Stimulated activated CD4-positive, alpha-beta T cell treated with anti-CD3 and anti-CD28 coated beads, TNF-alpha, amount 100 ng/mL, for 1 hour (primary cell): ENCODE data around the gene TMEM91.

ENCODE experiments used
- DNase-seq, 3 donors: peaks; one replicate each; pipeline ENCODE4 v3.0.0-alpha.2; 2020; ENCODE audit warnings: low read depth in 3 of 3, low spot score in 1 of 3

TMEM91 gene

GRCh38 chr19:41409288-41409687 lies 33.0 kb downstream of the TMEM91 start:
- DNase-seq, result no peak

GRCh38 chr19:41410336-41411054 lies 34.2 kb downstream of the TMEM91 start:
- no peak for DNase-seq

DNA sequence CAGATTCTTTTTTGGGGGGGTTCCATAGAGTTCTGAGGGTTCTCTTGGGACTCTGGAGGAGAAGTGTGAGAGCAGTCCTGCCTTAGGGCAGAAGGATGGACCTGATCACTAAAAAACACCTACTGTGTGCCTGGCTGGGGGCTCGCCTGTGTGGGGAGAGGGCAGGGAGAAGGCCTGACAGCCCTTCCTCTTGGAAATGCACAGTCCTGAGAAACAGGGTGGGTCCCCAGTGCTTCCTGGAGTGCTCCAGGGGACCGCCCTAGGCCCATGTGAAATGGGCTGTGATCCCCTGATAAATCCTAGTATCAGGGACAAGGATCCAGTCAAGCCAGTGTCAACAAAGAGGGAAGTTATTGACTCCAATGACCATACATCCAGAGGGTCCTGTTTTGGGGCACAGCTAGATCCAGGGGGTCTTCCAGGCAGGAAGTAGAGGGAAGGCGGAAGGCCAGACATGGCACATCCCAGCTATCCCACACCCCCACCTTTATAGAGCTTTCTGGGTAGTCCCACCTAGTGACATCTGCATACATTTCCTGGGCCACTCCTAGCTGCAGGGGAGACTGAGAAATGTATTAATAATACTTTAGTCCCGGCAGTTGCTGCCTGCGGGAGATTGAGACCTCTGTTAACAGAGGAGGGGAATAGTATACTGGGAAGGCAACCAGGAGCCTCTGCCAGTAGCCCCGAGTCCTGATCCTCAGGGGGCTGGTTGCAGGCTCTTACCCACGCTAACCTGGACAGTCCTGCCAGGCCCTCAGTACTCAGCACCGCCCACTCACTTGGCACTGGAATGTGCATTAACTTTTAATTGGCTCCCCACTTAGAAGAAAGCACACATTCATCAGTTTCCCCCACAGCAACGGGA lies 35.0 kb downstream of the TMEM91 start:
- no peak for DNase-seq

GRCh38 chr19:41411968-41412265 lies 35.6 kb downstream of the TMEM91 start:
- no peak for DNase-seq

DNA sequence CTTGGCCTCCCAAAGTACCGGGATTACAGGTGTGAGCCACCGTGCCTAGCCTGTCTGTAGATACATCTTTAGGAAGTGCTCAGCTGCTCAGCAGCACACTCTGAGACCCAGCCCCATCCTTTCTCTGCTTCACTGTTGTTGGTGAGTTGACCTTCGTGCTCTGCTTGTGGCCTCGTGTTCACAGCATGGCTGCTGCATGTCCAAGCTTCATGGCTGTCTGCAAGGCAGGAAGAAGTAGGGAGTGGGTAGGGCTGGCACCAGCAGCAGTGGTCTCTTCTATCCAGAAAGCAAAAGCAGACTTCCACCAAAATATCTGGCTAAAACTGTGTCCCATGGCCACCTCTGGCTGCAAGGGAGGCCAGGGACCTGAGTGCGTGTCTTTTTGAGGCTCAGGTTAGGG lies 36.6 kb downstream of the TMEM91 start:
- DNase-seq, result no peak

DNA sequence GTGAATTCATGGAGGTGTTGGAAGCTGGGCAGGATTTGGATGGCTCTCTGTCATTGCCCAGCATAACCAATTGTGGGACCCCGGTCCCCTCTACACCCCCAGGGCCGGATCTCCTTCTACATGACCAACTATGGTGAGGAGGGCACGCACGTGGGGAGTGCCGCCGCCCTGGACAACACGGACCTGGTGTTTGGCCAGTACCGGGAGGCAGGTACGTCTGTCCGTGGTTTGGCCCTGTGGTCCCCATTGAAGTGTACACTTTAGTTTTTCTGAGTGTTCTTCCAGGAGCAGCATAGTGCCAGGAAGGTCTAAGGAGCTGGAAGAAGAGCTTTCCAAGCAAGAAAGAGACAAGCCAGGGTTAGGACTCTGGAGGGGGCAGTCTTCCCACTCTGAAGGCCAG lies 37.6 kb downstream of the TMEM91 start:
- DNase-seq, result no peak

- DNase-seq, result no peak
Observed at GRCh38 chr19:41414461-41414860, 38.1 kb downstream of the TMEM91 start.

- DNase-seq, result no peak
Observed at GRCh38 chr19:41415154-41415571, 38.8 kb downstream of the TMEM91 start.

GRCh38 chr19:41416194-41416674 lies 39.9 kb downstream of the TMEM91 start:
- no peak for DNase-seq

DNA sequence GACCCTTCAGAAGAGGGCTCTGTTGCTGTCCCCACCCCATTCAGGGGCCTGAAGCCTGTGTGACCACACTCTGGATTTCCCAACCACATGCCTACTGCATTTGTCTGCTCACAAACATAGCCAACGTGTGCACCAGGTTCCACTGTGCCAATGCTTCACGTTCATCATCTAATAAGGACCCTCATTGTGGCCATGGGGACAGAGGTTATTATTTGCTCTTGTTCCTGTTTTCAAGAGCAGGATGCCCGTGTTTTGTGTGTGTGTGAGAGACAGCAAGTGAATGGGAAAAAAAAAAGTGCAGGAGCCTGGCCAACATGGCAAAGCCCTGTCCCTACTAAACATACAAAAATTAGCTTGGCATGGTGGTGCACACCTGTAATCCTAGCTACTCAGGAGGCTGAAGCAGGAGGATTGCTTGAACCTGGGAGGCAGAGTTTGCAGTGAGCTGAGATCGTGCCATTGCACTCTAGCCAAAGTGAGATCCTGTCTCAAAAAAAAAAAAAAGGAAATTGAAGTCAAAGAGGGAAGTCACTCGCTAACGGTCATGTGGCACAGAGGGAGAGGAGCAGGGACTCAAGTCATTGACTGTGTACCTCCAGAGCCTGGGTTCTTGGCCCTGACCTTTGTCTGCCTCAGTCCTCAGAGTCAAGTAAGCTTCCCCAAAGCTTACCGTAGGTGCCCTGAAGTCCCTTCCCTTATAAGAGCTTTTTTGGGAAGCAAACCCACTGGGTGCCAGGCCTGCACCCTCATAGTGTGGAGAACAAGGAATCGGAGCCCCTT lies 44.0 kb downstream of the TMEM91 start:
- no peak for DNase-seq

DNA sequence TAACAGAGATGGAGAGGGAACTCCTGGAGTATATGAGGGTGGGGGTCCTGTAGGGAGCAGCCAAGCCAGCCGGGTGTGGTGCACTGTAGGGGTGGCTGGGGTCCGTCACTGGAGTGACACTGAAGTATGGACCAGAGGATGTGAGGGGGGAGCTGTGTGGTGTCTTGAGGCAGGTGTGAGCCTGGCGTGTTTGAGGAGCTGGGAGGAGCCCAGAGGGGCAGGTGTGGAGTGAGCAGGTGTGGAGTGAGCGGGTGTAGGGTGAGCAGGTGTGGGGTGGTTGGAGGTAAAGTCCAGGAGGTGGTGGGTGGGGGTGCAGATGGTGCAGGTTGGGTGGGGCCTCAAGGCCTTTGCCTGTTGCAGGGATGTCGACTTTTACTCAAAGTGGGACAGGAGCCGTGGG lies 45.0 kb downstream of the TMEM91 start:
- DNase-seq, result no peak

DNA sequence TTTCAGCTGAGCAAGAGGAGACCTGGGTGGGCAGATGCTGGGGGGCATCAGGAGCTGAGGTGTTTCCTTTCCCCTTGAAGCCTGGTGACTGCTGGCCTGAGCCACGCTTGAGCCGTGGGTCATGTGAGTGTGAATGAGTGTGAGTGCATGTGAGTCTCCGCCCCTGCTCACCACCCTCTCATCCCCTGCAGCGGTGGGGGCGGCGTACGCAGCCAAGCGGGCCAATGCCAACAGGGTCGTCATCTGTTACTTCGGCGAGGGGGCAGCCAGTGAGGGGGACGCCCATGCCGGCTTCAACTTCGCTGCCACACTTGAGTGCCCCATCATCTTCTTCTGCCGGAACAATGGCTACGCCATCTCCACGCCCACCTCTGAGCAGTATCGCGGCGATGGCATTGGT lies 45.6 kb downstream of the TMEM91 start:
- DNase-seq, result no peak

GRCh38 chr19:41422456-41422855 lies 46.1 kb downstream of the TMEM91 start:
- no peak for DNase-seq

GRCh38 chr19:41422955-41423354 lies 46.6 kb downstream of the TMEM91 start:
- no peak for DNase-seq

- no peak for DNase-seq
Observed at GRCh38 chr19:41424335-41425173, 48.2 kb downstream of the TMEM91 start.

- DNase-seq, result no peak
Observed at GRCh38 chr19:41425174-41426115, 49.1 kb downstream of the TMEM91 start.

DNA sequence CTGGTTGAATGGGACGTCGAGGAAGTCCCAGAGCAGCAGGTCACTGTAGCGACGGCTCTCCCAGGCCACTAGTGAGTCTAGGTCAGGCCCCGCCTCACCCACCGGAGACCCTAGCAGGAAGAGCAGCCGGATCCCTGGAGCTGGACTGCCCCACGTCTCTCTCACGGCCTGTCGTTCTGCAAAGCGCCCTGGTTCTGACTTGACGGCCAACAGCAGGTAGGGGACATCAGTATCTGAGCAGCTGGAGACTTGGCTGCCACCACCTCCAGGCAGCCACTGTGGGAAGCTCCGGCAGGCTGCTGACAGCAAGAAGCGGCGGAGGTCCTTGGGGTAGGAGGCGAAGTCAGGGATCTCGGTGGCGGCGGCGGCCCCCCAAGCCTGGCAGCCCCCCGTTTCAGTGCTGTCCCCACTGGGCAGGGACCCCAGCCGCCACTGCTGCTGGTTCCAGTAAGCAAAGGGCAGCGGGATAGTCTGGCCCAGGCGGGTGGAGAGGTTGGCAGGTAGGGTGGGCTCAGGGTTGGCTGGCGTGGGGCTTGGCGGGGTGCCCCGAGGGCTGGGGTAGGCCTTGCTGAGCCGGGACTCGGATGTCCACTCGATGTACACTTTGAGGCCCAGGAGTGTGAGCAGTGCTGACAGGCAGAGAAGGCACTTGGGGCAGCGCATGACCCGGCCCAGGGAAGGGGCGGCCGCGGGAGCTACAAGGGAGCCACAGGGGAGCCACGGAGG lies 49.9 kb downstream of the TMEM91 start:
- DNase-seq, result no peak

- peak in 1 of 3 donors; percentile 16 for DNase-seq
Observed at GRCh38 chr19:41426952-41427646, 50.8 kb downstream of the TMEM91 start, which contains the start of gene B3GNT8. B3GNT8 (minus strand) TSS chr19:41427374; CDS start chr19:41426778, 596 bp downstream.
